ENCODE measurements around the gene NCK1.
"Not testable (repeated sequence)": the region's sequence is repeated elsewhere in the genome, so short reads cannot be mapped to it uniquely, and the experiment has no call there.

The NCK1 gene

GRCh38 chr3:136869282-136869681 is 7.3 kb downstream of the NCK1 start:
- DNase-seq: no peak

- not testable (repeated sequence) for DNase-seq
Measured at GRCh38 chr3:136872258-136872657, 10.2 kb downstream of the NCK1 start.

DNA sequence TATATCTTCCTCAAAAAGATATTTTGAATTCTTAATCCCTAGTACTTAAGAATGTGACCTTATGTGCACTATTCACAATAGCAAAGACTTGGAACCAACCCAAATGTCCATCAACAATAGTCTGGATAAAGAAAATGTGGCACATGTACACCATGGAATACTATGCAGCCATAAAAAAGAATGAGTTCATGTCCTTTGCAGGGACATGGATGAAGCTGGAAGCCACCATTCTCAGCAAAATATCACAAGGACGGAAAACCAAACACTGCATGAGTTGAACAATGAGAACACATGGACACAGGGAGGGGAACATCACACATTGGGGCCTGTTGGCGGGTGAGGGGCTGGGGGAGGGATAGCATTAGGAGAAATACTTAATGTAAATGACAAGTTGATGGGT is 17.5 kb downstream of the NCK1 start:
- not testable (repeated sequence) for DNase-seq

DNA sequence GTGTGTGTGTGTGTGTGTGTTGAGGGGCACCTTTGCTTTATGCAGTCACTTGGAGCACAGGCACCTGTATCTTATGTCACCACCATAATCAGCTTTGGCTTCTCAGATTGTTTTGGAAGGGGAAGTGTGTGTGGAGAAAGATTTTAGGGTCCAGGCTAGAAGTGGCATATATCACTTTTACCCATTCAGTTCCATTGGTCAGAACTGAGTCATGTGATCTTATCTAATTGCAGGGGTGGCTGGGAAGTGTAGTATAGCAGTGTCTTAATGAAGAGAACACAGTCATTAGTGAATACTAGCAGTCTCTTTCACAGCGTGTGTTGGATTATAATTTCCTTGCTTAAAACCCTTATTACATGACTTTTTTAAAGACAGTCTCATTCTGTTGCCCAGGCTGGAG is 20.6 kb downstream of the NCK1 start:
- DNase-seq: peak; percentile 35

DNA sequence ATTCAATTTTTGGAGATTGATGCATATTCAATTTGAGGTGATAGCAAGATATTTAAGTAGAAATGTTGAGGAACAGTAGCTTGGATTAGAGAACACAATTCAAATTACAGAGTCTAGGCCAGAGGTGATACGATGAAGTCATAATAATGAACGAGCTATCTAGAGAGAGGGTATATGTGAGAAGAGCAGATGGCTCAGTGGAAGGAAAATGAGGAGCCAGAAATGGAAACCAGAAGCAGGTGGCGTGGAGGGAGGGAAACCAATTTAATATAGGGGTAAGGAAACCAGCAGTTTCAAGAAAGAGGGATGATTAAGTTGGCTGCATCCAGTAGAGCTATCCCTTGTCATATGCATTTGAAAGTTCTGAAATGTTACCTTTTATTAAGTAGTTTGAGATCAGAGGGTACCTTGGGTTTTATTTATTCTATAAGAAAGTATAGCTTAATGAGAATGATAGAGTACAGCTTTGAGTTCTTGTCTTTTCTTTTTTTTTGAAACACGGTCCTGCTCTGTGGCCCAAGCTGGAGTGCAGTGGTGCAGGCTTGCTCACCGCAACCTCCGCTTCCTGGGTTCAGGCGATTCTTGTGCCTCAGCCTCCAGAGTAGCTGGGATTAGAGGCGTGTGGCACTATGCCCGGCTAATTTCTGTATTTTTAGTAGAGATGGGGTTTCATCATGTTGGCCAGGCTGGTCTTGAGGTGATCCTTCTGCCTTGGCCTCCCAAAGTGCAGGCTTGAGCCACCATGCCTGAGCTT is 22.1 kb downstream of the NCK1 start:
- DNase-seq: peak; percentile 71

DNA sequence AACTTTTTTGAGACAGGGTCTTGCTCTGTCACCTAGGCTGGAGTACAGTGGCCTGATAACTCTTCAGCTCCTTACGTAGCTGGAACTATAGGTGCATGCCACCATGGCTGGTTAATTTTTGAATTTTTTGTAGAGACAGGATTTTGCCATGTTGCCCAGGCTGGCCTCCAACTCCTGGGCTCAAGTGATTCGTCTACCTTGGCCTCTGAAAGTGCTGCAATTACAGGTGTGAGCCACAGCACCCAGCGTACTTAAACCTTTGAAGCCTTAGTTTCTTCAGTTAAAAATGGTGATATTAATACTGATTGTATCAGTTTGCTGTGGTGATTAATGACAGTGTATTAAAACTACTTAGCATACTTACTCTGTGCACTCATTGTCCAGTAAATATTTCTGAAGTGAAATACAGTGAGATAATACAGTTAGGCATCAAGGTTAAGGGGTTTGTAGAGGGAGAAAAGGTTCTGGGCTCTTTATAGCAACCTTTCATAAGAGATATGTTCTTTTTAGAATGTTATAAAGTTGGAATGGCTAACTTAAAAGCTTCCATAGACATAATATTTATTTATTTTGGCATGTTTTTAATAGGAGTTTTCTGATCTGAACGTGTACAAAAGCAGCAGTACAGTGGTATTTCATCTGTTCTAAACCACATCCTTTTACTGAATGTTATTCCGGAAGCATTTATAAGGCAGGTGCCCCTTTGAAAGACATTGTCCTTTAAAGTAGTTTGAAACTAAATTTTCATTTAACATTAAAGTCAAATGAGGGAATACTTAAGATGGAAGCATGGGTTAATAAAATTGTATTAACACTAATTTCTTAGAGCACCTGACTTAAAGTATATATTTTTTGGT is 23.6 kb downstream of the NCK1 start:
- no peak for DNase-seq

DNA sequence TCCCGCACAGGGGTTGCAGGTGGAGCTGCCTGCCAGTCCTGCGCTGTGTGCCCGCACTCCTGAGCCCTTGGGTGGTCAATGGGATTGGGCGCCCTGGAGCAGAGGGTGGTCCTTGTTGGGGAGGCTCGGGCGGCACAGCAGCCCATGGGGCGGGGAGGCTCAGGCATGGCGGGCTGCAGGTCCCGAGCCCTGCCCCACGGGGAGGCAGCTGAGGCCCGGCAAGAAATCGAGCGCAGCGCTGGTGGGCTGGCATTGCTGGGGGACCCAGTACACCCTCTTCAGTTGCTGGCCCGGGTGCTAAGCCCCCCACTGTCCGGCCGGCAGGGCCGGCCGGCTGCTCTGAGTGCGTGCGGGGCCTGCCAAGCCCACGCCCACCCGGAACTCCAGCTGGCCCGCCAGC is 27.9 kb downstream of the NCK1 start:
- DNase-seq: no peak

GRCh38 chr3:136891934-136892855 is 30.2 kb downstream of the NCK1 start:
- DNase-seq: no peak

GRCh38 chr3:136893848-136894443 is 31.9 kb downstream of the NCK1 start:
- peak; percentile 68 for DNase-seq

- not testable (repeated sequence) for DNase-seq
Measured at GRCh38 chr3:136897171-136897570, 35.2 kb downstream of the NCK1 start.

DNA sequence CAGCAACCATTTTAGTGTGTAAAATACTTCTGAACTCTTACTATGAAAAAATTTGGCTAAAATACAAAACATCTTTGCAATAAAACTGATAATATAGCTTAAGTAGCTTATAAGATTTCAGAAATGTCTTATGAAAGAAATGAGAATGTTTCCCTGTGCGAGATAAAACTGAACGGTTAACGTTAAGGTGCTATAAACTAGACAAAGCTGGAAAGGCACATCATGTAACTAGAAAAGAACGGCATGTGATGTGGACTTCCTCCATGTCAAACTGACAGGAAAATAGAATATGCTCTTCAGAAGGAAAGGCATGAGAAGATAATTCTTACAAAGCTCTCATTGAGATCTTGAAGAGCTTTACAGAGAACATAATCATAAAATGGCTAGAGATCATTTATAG is 36.5 kb downstream of the NCK1 start:
- DNase-seq: no peak

DNA sequence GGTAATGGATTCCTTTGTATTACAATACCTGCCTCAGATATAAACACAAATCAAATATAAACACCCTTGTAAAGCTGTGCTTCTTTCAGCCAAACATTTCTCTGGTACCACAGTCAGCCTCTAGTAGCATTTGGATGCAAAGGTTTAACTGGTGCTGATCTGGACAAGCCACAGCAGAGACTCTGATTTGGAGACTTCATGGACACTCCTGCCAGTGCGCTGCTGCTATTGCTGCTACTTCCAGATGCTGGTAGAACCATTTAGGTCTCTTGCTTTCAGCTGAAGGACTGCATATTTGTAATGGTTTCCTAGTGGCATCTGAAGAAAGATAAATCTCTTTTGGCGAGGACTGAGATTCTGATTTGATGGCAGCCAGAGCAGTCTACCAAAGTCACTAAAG is 36.9 kb downstream of the NCK1 start:
- no peak for DNase-seq

GRCh38 chr3:136899622-136900158 is 37.7 kb downstream of the NCK1 start:
- DNase-seq: no peak

- DNase-seq: not testable (repeated sequence)
Measured at GRCh38 chr3:136900694-136901093, 38.7 kb downstream of the NCK1 start.

GRCh38 chr3:136901391-136901790 is 39.4 kb downstream of the NCK1 start:
- DNase-seq: no peak

DNA sequence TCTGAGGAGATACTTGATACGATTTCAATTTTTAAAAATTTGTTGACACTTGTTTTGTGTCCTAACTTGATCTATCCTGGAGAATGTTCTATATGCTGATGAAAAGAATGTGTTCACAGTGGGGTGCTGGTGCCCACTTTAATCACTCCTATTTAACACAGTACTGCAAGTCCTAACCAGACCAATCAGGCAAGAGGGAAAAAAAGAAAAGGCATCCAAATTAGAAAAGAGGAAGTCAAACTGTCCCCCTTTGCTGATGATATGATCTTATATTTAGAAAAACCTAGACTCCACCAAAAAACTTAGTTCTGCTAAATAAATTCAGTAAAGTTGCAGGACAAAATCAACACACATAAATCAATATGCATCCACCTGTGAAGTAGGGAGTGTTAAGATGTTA is 40.5 kb downstream of the NCK1 start:
- not testable (repeated sequence) for DNase-seq

DNA sequence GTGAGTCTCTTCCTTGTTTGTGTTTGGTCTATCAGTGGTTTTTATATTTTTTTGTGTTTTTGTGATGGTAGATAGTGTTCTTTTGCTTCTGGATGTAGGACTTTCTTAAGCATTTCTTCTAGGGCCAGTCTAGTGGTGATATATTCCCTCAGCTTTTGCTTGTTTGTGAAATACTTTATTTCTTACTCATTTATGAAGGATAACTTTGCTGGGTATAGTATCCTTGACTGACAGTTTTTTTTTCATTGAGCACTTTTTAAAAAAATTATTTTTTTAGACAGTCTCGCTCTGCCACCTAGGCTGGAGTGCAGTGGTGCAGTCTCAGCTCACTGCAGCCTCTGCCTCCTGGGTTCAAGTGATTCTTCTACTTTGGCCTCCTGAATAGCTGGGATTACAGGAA is 41.9 kb downstream of the NCK1 start:
- no peak for DNase-seq

DNA sequence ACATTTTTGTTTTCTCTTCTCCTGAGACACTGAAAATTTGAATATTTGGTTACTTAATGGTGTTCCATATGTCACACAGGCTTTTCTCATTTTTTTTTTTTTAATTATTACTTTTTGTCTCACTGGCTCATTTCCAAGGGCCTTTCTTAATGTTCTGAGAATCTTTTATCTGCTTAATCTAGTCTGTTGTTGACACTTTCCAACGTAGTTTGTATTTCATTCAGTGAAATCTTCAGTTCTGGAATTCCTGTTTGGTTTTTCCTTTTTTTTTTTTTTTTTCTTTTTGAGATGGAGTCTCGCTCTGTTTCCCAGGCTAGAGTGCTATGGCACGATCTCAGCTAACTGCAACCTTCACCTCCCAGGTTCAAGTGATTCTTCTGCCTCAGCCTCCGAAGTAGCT is 42.7 kb downstream of the NCK1 start:
- DNase-seq: no peak

GRCh38 chr3:136905549-136905948 is 43.5 kb downstream of the NCK1 start:
- DNase-seq: no peak

- no peak for DNase-seq
Measured at GRCh38 chr3:136906725-136907124, 44.7 kb downstream of the NCK1 start.

DNA sequence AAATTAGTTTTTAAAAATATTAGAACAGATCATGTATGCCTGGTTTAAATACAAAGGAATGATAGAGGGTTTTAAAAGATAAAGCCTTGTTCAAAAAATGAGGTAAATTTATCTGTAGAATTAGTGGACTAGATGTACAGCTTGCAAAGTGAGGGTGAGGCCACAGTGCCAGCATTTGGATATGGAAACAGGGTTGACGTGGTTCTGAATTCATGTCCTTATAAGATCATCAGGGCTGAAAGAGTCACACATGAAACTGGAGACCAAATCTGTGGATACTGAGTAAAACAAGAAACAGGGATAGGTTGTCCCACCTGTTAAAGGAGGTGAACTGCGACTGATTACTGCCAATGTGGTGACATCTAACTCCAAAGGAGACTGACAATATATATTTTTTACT is 46.3 kb downstream of the NCK1 start:
- no peak for DNase-seq

- DNase-seq: no peak
Measured at GRCh38 chr3:136909187-136909586, 47.2 kb downstream of the NCK1 start.

All from NCI-H82 (cell line).